Hepatocyte (in vitro differentiated cells): ENCODE data around the gene SUPT3H. TPM values are rescaled to one million over a fixed set of nuclear protein-coding genes. Genes with fewer than 3 reads are reported as not detected.

Experiments used
- DNase-seq: peaks from one replicate; pipeline ENCODE4 v3.0.0-alpha.2; 2016; ENCODE audit warnings: low spot score
- H2AFZ ChIP-seq: fragments of 200-600 bp; sonication (generic); 2 replicates; pipeline ENCODE4 v1.6.0; 2016; ENCODE audit warnings: antibody characterized with exemption, mild to moderate bottlenecking
- H3K27ac ChIP-seq: fragments of 200-600 bp; sonication (generic); 2 replicates; pipeline ENCODE4 v1.5.1; 2016; ENCODE audit warnings: mild to moderate bottlenecking
- H3K27me3 ChIP-seq: fragments of 200-600 bp; sonication (generic); 2 replicates; pipeline ENCODE4 v1.6.1; 2016
- H3K36me3 ChIP-seq: fragments of 200-600 bp; sonication (generic); replicated peaks from 2 replicates; pipeline ENCODE4 v1.5.1; 2016; ENCODE audit warnings: low read depth; ENCODE audit not compliant: insufficient read depth
- H3K4me1 ChIP-seq: fragments of 200-600 bp; sonication (generic); 2 replicates; pipeline ENCODE4 v1.5.1; 2016; ENCODE audit warnings: mild to moderate bottlenecking, moderate library complexity; ENCODE audit not compliant: insufficient read depth
- H3K4me2 ChIP-seq: fragments of 200-600 bp; sonication (generic); 2 replicates; pipeline ENCODE4 v1.6.0; 2016
- H3K4me3 ChIP-seq: fragments of 200-600 bp; sonication (generic); 2 replicates; pipeline ENCODE4 v1.5.1; 2016; ENCODE audit warnings: mild to moderate bottlenecking
- H3K79me2 ChIP-seq: fragments of 200-600 bp; sonication (generic); 2 replicates; pipeline ENCODE4 v1.6.0; 2017; ENCODE audit warnings: mild to moderate bottlenecking
- H3K9me2 ChIP-seq: fragments of 200-600 bp; sonication (generic); replicated peaks from 2 replicates; pipeline ENCODE4 v1.6.0; 2017; ENCODE audit warnings: mild to moderate bottlenecking; ENCODE audit not compliant: insufficient read depth
- H3K9me3 ChIP-seq: fragments of 200-600 bp; sonication (generic); 2 replicates; pipeline ENCODE4 v1.5.1; 2016; ENCODE audit warnings: low read depth, mild to moderate bottlenecking
- H4K20me1 ChIP-seq: fragments of 200-600 bp; sonication (generic); 2 replicates; pipeline ENCODE4 v1.6.0; 2016; ENCODE audit warnings: mild to moderate bottlenecking; ENCODE audit not compliant: insufficient read depth, poor library complexity, severe bottlenecking
- CTCF ChIP-seq: fragments of 200-600 bp; sonication (generic); IDR thresholded peaks from 2 replicates; pipeline ENCODE4 v1.5.1; 2016; ENCODE audit warnings: antibody characterized with exemption, mild to moderate bottlenecking; ENCODE audit not compliant: poor library complexity
- EZH2 ChIP-seq: fragments of 200-600 bp; sonication (generic); IDR thresholded peaks from 2 replicates; pipeline ENCODE4 v1.6.1; 2016; ENCODE audit warnings: antibody characterized with exemption, mild to moderate bottlenecking, borderline replicate concordance
- EZH2phosphoT487 ChIP-seq: fragments of 200-600 bp; sonication (generic); IDR thresholded peaks from one replicate; pipeline ENCODE4 v1.6.1; 2018; ENCODE audit warnings: antibody characterized with exemption, mild to moderate bottlenecking, low read depth, moderate library complexity; ENCODE audit not compliant: unreplicated experiment, severe bottlenecking
- WGBS: methylation state at CpG from one replicate; pipeline ENCODE4 v1.1.6; 2016; ENCODE audit warnings: low lambda C conversion rate; ENCODE audit errors: missing lambda C conversion rate; 5-methylcytosine and 5-hydroxymethylcytosine counted together
- polyA plus RNA-seq: library from polyadenylated mRNA; unstranded; fragments of >200 nt; fragmentation: Nextera tagmentation; extraction: Ambion mirVana; gene quantifications from 2 replicates; pipeline ENCODE4 v1.2.1, GENCODE V29; 2016
- total RNA-seq: library from RNA; depleted of rRNA; stranded (reverse); fragments of >200 nt; gene quantifications from 2 replicates; pipeline ENCODE4 v1.2.3, GENCODE V29; 2014

Gene SUPT3H
- total and polyA plus RNA-seq, 2 experiments from 2014 or later = 6.8 to 7.7 TPM

DNA sequence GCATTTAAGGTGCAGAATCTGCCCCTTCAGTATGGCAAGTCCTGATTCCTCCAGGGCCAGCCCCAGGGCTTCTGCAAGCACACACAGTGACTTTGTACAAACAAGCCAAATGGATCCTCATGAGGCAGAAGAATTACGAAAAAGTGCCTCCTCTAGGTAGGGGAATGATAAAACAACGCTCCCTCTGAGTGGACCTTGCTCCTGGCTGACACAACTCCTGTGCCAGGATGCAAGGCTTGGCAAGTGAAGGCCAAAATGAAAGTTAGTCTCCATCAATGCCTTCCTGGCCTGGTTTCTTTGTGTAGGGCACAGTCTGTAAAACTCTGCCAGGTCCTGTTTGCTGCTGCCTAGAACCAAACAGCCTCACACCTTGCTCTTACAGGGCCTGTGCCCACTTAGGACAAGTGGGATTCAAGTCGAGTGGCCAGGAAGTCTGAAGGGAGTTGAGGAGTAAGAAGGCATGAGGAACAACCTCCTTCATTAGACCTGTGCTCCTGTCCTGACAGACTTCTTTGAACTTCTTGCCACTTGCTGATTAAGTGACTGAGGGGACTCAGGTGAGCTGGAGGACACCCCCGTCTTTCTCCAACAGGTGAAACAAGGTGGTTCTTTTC, 573.1 kb downstream of the SUPT3H start:
- Histone ChIP-seq H3K79me2 (no peaks in the 10 kb centered on the region), H3K36me3 (no peaks in the 10 kb centered on the region), H3K27ac (no peak overlapping the region), H3K4me1 (peaks cover 22% of the 10 kb centered on the region), H3K27me3 (no peaks in the 10 kb centered on the region), H2AFZ (no peak overlapping the region), H4K20me1 (no peaks in the 10 kb centered on the region), H3K9me3 (no peaks in the 10 kb centered on the region), H3K4me3 (no peak overlapping the region), H3K4me2 (no peak overlapping the region), H3K9me2 (no peaks in the 10 kb centered on the region)
- no peak for TF ChIP-seq EZH2phosphoT487
- TF ChIP-seq EZH2 = no peak
- no peak for TF ChIP-seq CTCF
- WGBS = 84% methylated on average over 4 of the region's 4 CpGs
- DNase-seq = no peak

- no peak for TF ChIP-seq CTCF
- no peak for TF ChIP-seq EZH2phosphoT487
- no peak for TF ChIP-seq EZH2
- H3K9me3 ChIP-seq = no peaks in the 10 kb centered on the region
Observed at GRCh38 chr6:44804016-44804415, 573.7 kb downstream of the SUPT3H start.

DNA sequence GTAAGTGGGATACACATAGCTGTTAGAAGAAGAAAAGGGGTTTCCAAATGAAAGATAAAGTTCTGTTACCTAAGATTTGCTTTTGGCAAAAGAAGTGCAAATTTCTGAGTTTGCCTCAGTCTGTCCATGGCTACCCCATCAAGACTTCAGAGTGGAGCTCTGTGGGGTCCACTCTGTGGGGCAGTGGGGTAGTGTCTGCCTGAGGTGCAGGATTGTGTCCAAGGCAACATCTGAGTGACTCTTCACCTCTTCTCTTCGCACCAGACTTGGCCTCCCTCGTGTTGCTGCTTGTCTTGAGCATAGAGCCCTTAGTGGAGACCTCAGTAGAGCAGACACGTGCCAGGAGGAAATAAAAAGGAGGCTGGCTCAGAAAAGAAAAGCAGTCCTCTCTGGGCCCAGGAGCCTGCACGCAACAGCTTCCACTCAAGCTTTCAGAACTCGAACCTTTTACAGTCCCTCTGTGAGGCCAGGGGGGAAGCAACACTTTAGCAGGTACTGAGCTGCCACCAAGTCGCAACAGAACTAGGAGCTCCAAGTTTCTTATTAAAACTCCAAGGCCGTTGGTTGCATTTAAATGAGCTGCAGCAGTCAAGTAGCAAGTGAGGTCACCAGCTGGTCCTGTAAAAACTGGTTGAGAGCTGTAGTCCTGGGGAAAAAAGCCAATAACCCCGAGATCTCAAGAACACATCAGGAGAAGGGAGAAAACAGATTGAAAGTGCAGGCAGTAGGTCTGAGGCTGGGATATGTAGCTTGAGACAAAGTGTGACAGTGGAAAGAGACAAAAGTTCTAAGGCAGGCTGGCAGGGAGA, 576.7 kb downstream of the SUPT3H start:
- H3K27ac ChIP-seq = no peak overlapping the region
- no peak for DNase-seq
- no peak overlapping the region for H2AFZ ChIP-seq
- peak overlapping the region; percentile 42 for H3K4me2 ChIP-seq
- H3K9me2 ChIP-seq = no peaks in the 10 kb centered on the region
- H3K9me3 ChIP-seq = no peaks in the 10 kb centered on the region
- peaks cover 5% of the 10 kb centered on the region for H3K27me3 ChIP-seq
- H3K36me3 ChIP-seq = no peaks in the 10 kb centered on the region
- H3K4me3 ChIP-seq = no peak overlapping the region
- no peaks in the 10 kb centered on the region for H3K79me2 ChIP-seq
- TF ChIP-seq EZH2 = no peak
- TF ChIP-seq CTCF = no peak
- TF ChIP-seq EZH2phosphoT487 = no peak
- peaks cover 14% of the 10 kb centered on the region for H3K4me1 ChIP-seq
- no peaks in the 10 kb centered on the region for H4K20me1 ChIP-seq
- 78% methylated on average over 8 of the region's 8 CpGs for WGBS

More at GRCh38 chr6:44804016-44804415, 573.7 kb downstream of the SUPT3H start:
- Histone ChIP-seq H2AFZ (no peak overlapping the region), H3K4me1 (peaks cover 22% of the 10 kb centered on the region), H3K9me2 (no peaks in the 10 kb centered on the region), H3K27ac (no peak overlapping the region), H3K4me2 (no peak overlapping the region), H3K36me3 (no peaks in the 10 kb centered on the region), H4K20me1 (no peaks in the 10 kb centered on the region), H3K4me3 (no peak overlapping the region), H3K79me2 (no peaks in the 10 kb centered on the region), H3K27me3 (no peaks in the 10 kb centered on the region)
- WGBS = 90% methylated on average over 5 of the region's 5 CpGs
- DNase-seq = no peak
